Endothelial cell of umbilical vein (primary cell): ENCODE results near the gene PTCH1. TPM values are rescaled to one million over a fixed set of nuclear protein-coding genes. Genes with fewer than 3 reads are reported as not detected.

Source experiments
- BruUV-seq: library from RNA; stranded (reverse); fragments of 400-500 nt; replicated peaks from 2 replicates; lab custom pipeline; 2021; lab: Mats Ljungman, UMichigan
- CTCF ChIA-PET: fragments of 300-600, 350-600 bp; sonication (Branson Sonifier 250); formaldehyde crosslinking; loops from one replicate; lab custom pipeline; 2021; ENCODE audit warnings: antibody characterized with exemption, inconsistent platforms; lab: Charles Lee
- POLR2A ChIA-PET: fragments of 300-600, 350-600 bp; sonication (Branson Sonifier 250); formaldehyde crosslinking; loops from one replicate; lab custom pipeline; 2021; ENCODE audit warnings: antibody characterized with exemption, inconsistent platforms; lab: Charles Lee
- DNase-seq: peaks from one replicate; pipeline ENCODE4 v3.0.0-alpha.2; 2011; ENCODE audit warnings: low read depth, low spot score
- FAIRE-seq: peaks from 2 replicates; lab custom pipeline; 2011; peaks lifted over from hg19 to GRCh38; lab: Jason Lieb, UNC
- H2AFZ ChIP-seq: 2 replicates; pipeline ENCODE4 v1.6.0; 2012; ENCODE audit warnings: low read depth, low read length, control low read depth, inconsistent platforms
- H3K27ac ChIP-seq: 2 replicates; pipeline ENCODE4 v1.5.1; 2011; ENCODE audit warnings: low read depth, mild to moderate bottlenecking, control low read depth, low read length, moderate library complexity; ENCODE audit not compliant: insufficient read depth
- H3K27me3 ChIP-seq, 2 experiments: 2 replicates each; pipeline versions ENCODE4 v1.6.0 to v1.6.1; 2011; ENCODE audit warnings: low read length in 2 of 2, mixed read lengths in 1 of 2; ENCODE audit not compliant: control insufficient read depth in 2 of 2, insufficient read depth in 2 of 2
- H3K36me3 ChIP-seq, 2 experiments: 2 replicates in 1 of 2; 3 replicates in 1 of 2; pipeline ENCODE4 v1.5.1; 2011; ENCODE audit warnings: low read length in 2 of 2, mild to moderate bottlenecking in 1 of 2, moderate library complexity in 1 of 2; ENCODE audit not compliant: control insufficient read depth in 2 of 2, insufficient read depth in 2 of 2; ENCODE audit errors: extremely low read depth in 1 of 2
- H3K4me1 ChIP-seq: 3 replicates; pipeline ENCODE4 v1.5.1; 2011; ENCODE audit warnings: mild to moderate bottlenecking, low read length; ENCODE audit not compliant: control insufficient read depth, insufficient read depth; ENCODE audit errors: extremely low read depth
- H3K4me2 ChIP-seq: 2 replicates; pipeline ENCODE4 v1.6.1; 2011; ENCODE audit warnings: low read length, control low read depth, mixed read lengths; ENCODE audit not compliant: insufficient read depth
- H3K4me3 ChIP-seq, 3 experiments: fragments of 200-600 bp in 1 of 3; sonication (generic), shearing (Covaris generic) in 1 of 3; replicated peaks in 1 of 3; 2 replicates each; pipeline ENCODE4 v1.5.1; 2011 to 2016; ENCODE audit warnings: control low read depth in 3 of 3, low read length in 3 of 3, mild to moderate bottlenecking in 2 of 3, inconsistent platforms in 1 of 3, low read depth in 1 of 3, moderate library complexity in 1 of 3; ENCODE audit not compliant: insufficient read depth in 1 of 3
- H3K79me2 ChIP-seq: 2 replicates; pipeline ENCODE4 v1.6.0; 2012; ENCODE audit warnings: low read length, inconsistent platforms; ENCODE audit not compliant: control insufficient read depth, insufficient read depth
- H3K9ac ChIP-seq: replicated peaks from 2 replicates; pipeline ENCODE3; 2011; ENCODE audit warnings: low read length, control low read depth; ENCODE audit not compliant: insufficient read depth; ENCODE audit errors: extremely low read depth
- H3K9me1 ChIP-seq: replicated peaks from 3 replicates; pipeline ENCODE4 v1.6.0; 2011; ENCODE audit warnings: mild to moderate bottlenecking, low read length; ENCODE audit not compliant: control insufficient read depth, insufficient read depth; ENCODE audit errors: extremely low read depth
- H3K9me3 ChIP-seq: replicated peaks from 2 replicates; pipeline ENCODE4 v1.5.1; 2012; ENCODE audit warnings: low read length, inconsistent platforms; ENCODE audit not compliant: control insufficient read depth, insufficient read depth
- H4K20me1 ChIP-seq: replicated peaks from 2 replicates; pipeline ENCODE3; 2011; ENCODE audit warnings: mild to moderate bottlenecking, low read length; ENCODE audit not compliant: control insufficient read depth, insufficient read depth; ENCODE audit errors: extremely low read depth
- EZH2 ChIP-seq: IDR thresholded peaks from 2 replicates; pipeline ENCODE4 v1.6.1; 2012; ENCODE audit warnings: borderline replicate concordance, low read depth, mild to moderate bottlenecking, moderate library complexity, low read length, inconsistent platforms; ENCODE audit not compliant: severe bottlenecking
- FOS ChIP-seq: IDR thresholded peaks from 2 replicates; pipeline ENCODE4 v1.6.1; 2011; ENCODE audit warnings: mild to moderate bottlenecking, low read length, moderate library complexity, borderline replicate concordance; ENCODE audit not compliant: insufficient read depth
- GATA2 ChIP-seq: IDR thresholded peaks from 2 replicates; pipeline ENCODE4 v1.7.0; 2011; ENCODE audit warnings: low read depth, mild to moderate bottlenecking, moderate library complexity, mixed read lengths, low read length; ENCODE audit not compliant: insufficient read length, insufficient read depth
- JUN ChIP-seq: IDR thresholded peaks from 2 replicates; pipeline ENCODE4 v1.6.1; 2011; ENCODE audit warnings: borderline replicate concordance, low read depth; ENCODE audit not compliant: insufficient read length, insufficient read depth
- MYC ChIP-seq: IDR thresholded peaks from one replicate; pipeline ENCODE4 v1.6.1; 2011; ENCODE audit warnings: mild to moderate bottlenecking, low read depth, low read length
- POLR2A ChIP-seq: IDR thresholded peaks from 2 replicates; pipeline ENCODE4 v1.6.1; 2012; ENCODE audit warnings: low read depth, mild to moderate bottlenecking, control low read depth, low read length
- POLR2AphosphoS5 ChIP-seq: IDR thresholded peaks from 2 replicates; pipeline ENCODE4 v1.6.1; 2012; ENCODE audit warnings: low read depth, mild to moderate bottlenecking, control low read depth, low read length, moderate library complexity; ENCODE audit not compliant: insufficient read depth
- dilution Hi-C: fragments of 300-500 bp; cut with MboI; formaldehyde crosslinking; loops from one replicate; pipeline ENCODE4 v1.15.0; 2019; ENCODE audit warnings: low sequenced_read_pairs; ENCODE audit not compliant: extremely low pct_ligation_motif_present
- intact Hi-C: fragments of 100-400 bp; cut with micrococcal nuclease; formaldehyde crosslinking; loops from one replicate; pipeline ENCODE4 v1.10.0; 2022
- polyA plus RNA-seq, 4 experiments: library from polyadenylated mRNA; depleted of rRNA in 3 of 4; stranded (reverse) in 3 of 4; unstranded in 1 of 4; fragments of >200 nt; gene quantifications; 2 replicates each; pipeline versions ENCODE4 v1.2.1 to v1.2.3, GENCODE V29; 2011 to 2012; ENCODE audit warnings: missing spikeins in 1 of 4
- total RNA-seq: library from RNA; stranded (reverse); gene quantifications from 2 replicates; pipeline ENCODE4 v1.2.3, GENCODE V29; 2021
- TF ChIP-seq, protein P1 (sequence below): IDR thresholded peaks from 2 replicates; pipeline ENCODE4 v1.6.1; 2011; ENCODE audit not compliant: insufficient read depth, insufficient read length
- TF ChIP-seq, protein P2 (sequence below), 2 donors: IDR thresholded peaks; 1 replicate in 1 of 2; 2 replicates in 1 of 2; pipeline ENCODE4 v1.5.1; 2011; ENCODE audit warnings: low read length in 2 of 2, mild to moderate bottlenecking in 2 of 2, moderate library complexity in 2 of 2, control low read depth in 1 of 2, inconsistent platforms in 1 of 2, low read depth in 1 of 2; ENCODE audit not compliant: insufficient read depth in 1 of 2; ENCODE audit errors: extremely low read depth in 1 of 2

PTCH1 gene
- total and polyA plus RNA-seq, 2 donors (not counting 3 experiments of a cell fraction or from before 2014, with no cell fraction given): 3.9 to 12.1 TPM

DNA sequence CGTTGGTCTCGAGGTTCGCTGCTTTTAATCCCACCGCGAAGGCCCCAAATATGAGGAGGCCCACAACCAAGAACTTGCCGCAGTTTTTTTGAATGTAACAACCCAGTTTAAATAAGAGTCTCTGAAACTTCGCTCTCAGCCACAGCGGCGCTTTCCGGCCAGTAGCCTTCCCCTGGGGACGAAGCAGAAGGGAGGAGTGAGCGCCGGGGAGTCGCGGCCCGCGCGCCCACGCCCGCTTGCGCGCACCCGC, 10.4 kb downstream of the PTCH1 start:
- TSS peak; percentile 25 for BruUV-seq
- Histone ChIP-seq H3K36me3 (no peaks in the 10 kb centered on the region), H3K9ac (peak overlapping the region; percentile 75), H4K20me1 (no peaks in the 10 kb centered on the region), H3K9me1 (no peaks in the 10 kb centered on the region), H3K9me3 (no peaks in the 10 kb centered on the region), H3K4me2 (peak overlapping the region; percentile 80), H2AFZ (peak overlapping the region; percentile 74), H3K27me3 (no peaks in the 10 kb centered on the region), H3K4me1 (peaks cover 12% of the 10 kb centered on the region), H3K4me3 (peak overlapping the region; percentile 40 to 77 (median 74)), H3K27ac (peak overlapping the region; percentile 75), H3K79me2 (no peaks in the 10 kb centered on the region)
- TF ChIP-seq, protein P1, sequence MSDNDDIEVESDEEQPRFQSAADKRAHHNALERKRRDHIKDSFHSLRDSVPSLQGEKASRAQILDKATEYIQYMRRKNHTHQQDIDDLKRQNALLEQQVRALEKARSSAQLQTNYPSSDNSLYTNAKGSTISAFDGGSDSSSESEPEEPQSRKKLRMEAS: no peak
- TF ChIP-seq JUN: no peak
- TF ChIP-seq MYC: no peak
- no peak for TF ChIP-seq EZH2
- TF ChIP-seq FOS: no peak
- TF ChIP-seq POLR2A: no peak
- no peak for TF ChIP-seq GATA2
- TF ChIP-seq POLR2AphosphoS5: no peak
- TF ChIP-seq, protein P2, sequence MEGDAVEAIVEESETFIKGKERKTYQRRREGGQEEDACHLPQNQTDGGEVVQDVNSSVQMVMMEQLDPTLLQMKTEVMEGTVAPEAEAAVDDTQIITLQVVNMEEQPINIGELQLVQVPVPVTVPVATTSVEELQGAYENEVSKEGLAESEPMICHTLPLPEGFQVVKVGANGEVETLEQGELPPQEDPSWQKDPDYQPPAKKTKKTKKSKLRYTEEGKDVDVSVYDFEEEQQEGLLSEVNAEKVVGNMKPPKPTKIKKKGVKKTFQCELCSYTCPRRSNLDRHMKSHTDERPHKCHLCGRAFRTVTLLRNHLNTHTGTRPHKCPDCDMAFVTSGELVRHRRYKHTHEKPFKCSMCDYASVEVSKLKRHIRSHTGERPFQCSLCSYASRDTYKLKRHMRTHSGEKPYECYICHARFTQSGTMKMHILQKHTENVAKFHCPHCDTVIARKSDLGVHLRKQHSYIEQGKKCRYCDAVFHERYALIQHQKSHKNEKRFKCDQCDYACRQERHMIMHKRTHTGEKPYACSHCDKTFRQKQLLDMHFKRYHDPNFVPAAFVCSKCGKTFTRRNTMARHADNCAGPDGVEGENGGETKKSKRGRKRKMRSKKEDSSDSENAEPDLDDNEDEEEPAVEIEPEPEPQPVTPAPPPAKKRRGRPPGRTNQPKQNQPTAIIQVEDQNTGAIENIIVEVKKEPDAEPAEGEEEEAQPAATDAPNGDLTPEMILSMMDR (IDR thresholded peaks at IDR 0.05; ENCODE audit: extremely low read depth in 1 of 2, insufficient read depth in 1 of 2, low read depth in 1 of 2, low read length in 2 of 2): no peak
- ChIA-PET POLR2A (no interaction called here), CTCF (interaction anchor here (1.5 to 2.2 kb wide), 3 partner anchors 44 to 713 kb away, joined by 3 to 10 read pairs (median 7); no protein-coding TSS in a partner anchor)
- intact Hi-C loops (loop anchor here (1.0 to 5.0 kb wide), 6 partner anchors 80 to 556 kb away; partner anchors contain the start of gene FANCC), dilution Hi-C loops (no loop called here)
- DNase-seq (peak; percentile 52), FAIRE-seq (peak; percentile 58)
